Suppressor macrophage treated with lipopolysaccharide for 4 hours (primary cell): Measurements from ENCODE around the gene SLC25A39.
A peak's percentile ranks its signal among the peaks of the same experiment; 100 is the strongest.
"Not testable (repeated sequence)": the region's sequence is repeated elsewhere in the genome, so short reads cannot be mapped to it uniquely, and the experiment has no call there.

Experiments
- DNase-seq: peaks from one replicate; pipeline ENCODE4 v3.0.0-alpha.2; 2020

Gene SLC25A39

DNA sequence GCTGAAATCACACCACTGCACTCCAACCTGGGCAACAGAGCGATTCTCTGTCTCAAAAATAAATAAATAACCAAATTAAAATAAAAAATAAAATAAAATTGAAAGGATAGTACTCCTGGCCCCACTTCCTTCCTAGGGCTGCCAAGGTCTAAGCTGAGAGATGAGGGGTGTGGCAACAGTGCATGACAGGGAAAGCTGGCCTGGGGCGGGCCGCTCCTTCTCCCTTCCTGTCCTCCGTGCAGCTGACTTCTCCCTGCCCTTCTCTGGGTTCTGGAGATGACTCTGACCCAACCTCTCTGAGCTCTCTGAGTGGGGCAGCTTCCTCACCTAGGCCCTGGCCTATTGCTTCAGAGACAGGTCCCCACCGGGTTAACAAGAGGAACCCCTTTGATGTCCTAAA lies 8.7 kb upstream of the SLC25A39 start:
- peak; percentile 77 for DNase-seq

DNA sequence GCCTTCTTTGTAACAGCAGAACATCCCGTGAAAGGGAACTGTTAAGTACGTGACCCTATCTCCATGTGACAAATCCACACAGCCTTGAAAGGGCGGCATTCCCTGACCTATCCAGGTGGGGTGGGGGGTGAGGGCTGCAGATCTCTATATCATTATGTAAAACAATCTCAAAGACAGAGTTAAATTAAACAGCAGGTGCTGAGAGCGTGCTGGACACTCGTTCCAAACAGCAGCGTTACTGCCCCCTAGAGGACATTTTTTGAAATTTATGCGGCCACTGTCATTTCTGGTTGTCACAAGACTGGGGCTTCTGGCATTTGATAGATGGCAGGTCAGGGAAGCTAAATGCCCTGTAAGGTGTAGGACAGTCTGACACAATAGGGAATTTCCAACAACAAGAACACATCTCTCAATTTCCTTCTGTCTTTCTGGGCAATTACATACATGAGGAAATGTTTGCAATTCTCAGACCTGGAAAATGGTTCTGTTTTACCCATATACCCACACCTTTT lies 6.7 kb upstream of the SLC25A39 start:
- peak; percentile 92 for DNase-seq

DNA sequence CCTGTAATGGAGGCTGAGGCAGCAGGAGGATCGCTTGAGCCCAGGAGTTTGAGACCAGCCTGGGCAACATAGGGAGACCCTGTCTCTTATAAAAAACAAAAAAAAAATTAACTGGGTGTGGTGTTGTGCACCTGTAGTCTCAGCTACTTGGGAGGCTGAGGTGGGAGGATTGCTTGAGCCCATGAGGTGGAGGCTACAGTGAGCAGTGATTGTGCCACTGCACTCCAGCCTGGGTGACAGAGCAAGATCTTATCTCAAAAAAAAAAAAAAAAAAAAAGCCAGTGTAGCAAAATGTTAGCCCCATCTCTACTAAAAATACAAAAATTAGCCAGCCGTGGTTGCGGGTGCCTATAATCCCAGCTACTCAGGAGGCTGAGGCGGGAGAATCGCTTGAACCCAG lies 5.6 kb upstream of the SLC25A39 start:
- not testable (repeated sequence) for DNase-seq

DNA sequence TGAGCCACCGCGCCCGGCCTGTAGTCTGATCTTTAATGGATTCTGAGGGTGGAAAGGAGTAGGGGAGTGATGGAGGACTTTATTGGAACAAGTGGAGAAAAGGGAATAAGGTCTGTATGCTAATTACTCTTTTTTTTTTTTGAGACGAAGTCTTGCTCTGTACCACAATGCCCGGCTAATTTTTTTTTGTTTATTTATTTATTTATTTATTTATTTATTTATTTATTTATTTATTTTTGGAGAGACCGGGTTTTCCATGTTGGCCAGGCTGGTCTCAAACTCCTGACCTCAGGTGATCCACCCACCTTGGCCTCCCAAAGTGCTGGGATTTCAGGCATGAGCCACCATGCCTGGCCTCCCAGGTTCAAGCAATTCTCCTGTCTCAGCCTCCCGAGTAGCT lies 4.9 kb upstream of the SLC25A39 start:
- DNase-seq, result not testable (repeated sequence)

DNA sequence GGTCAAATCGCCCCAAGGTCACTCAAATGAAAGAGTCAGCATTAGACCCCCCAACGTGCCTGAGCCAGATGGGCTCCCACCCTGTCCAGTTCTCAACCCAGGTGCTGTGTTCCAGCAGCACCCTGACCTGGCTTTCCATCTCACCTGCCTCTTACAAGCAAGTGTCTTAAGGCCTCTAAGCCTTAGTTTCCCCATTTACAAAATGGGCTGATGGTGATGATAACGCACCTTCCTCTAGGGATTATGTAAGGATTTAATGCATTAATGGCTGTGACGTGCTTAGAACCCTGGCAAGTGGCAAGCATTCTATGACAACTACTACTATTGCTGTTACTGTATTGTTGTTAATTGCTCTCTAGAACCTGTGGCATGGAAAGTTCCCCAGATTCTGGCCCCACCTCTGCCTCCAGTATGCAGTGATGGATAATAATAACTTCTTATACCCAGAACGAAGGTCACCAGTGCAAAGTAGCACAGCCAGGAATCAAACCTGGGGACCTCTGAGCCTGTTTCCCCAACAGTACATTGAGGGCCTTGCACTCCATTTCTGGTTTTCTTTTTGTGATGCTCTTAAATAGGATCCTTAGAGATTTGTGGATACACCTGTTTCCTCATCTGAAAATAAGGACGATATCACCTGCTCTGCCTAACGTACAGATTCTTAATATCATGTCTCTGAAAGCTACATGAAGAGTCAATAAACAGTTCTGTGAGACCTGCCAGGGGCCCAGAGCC lies 3.3 kb upstream of the SLC25A39 start:
- DNase-seq, result no peak

DNA sequence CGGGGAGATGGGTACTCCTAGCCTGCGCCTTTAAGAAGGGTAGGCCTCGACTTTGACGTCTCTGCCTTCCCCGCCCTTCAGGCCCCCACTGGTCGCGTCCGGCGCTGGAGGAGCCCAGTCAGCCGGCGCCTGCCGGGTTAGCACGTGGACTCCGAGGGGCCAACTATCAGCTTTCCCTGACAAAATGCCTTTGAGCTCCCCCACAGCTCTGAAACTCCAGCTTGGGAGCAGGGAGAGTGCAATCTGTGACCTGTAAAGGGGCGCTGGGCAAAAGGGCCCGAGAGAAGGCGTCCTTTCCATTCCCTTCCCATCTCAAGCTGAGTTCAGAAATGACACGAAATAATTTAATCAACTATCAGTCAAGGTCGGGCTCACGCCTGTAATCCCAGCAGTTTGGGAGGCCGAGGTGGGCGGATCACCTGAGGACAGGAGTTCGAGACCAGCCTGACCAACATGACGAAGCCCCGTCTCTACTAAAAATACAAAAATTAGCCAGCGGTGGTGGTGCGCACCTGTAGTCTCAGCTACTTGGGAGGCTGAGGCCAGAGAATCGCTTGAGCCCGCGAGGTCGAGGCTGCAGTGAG lies 2.3 kb upstream of the SLC25A39 start:
- peak; percentile 97 for DNase-seq

DNA sequence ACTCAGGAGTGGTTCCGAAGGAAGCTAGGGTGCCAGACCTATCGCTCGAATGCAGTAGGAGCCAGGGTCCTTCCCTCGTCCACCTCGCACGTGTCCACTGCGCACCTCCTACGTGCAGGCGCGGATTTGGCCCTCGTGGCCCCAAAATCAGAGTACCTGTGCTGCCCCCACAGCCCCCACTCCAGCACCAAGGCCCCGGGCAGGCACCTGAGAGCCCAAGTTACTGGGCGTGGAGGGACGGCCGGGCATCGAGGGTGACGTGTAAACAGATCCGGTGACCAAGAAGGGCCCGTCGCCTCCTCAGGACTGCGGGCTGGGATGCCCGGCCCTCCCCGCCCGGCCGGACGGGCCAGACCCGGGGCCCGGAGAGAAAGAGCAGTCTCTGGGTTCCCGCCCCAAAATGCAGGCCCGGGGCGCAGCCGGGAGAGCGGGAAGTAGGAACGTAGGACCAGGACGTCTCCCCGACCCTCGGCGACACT lies 492 bp downstream of the SLC25A39 start:
- DNase-seq, result no peak

DNA sequence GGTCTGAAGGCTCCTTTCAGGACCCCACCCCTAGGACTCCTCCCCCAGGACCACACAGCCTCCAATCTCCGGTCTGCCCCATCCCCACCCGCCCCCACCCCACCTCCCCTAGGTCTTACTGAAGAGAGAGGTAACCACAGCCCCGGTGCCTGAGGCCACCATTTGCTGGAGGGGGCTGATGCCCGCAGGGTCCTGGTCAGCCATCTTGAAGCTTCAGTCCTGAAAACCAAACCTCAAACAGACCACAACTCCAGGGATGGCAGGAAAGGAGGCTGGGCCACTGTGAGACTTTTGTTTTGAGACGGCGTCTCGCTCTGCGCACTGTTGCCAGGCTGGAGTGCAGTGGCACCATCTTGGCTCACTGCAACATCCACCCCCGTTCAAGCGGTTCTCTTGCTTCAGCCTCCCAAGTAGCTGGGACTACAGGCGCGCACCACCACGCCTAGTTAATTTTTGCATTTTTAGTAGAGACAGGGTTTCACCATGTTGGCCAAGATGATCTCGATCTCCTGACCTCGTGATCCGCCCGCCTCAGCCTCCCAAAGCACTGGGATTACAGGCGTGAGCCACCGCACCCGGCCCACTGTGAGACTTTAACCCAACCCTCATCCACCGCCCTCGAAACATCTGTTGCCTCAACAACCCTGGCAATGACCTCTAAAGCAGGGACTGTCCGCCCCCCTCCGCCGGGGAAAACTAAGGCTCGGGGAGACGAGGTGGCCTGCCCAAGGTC lies 1.1 kb downstream of the SLC25A39 start:
- no peak for DNase-seq

DNA sequence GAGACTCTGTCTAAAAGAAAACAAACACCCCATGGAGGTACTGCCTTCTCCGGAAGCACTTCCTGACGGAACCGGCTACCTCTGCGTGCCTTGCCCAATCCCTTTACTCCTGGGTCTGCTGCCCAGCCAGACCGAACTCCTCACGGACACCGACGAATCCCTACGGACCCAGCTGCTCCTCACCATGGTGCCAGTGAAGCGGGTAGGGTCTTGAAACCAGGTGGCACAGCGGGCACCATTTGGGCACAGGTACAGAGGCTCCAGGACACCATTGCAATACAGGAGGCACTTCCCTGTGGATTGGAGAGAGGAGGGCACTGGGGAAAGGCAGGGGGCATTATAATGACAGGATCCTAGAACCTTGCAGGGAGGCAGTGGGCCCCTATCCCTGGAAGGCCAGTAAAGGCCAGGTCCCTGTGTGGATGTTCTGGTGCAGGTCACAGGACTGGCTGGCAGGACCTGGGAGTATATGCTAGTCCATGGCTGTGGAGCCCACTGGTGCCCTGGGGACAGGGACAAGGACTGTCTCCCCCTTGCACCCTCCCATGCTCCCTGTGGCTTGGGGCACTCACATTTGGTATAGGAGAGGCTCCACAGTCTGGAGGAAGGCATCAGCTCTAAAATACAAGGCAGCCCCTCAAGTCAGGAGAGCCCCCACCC lies 2.3 kb downstream of the SLC25A39 start:
- DNase-seq, result no peak

DNA sequence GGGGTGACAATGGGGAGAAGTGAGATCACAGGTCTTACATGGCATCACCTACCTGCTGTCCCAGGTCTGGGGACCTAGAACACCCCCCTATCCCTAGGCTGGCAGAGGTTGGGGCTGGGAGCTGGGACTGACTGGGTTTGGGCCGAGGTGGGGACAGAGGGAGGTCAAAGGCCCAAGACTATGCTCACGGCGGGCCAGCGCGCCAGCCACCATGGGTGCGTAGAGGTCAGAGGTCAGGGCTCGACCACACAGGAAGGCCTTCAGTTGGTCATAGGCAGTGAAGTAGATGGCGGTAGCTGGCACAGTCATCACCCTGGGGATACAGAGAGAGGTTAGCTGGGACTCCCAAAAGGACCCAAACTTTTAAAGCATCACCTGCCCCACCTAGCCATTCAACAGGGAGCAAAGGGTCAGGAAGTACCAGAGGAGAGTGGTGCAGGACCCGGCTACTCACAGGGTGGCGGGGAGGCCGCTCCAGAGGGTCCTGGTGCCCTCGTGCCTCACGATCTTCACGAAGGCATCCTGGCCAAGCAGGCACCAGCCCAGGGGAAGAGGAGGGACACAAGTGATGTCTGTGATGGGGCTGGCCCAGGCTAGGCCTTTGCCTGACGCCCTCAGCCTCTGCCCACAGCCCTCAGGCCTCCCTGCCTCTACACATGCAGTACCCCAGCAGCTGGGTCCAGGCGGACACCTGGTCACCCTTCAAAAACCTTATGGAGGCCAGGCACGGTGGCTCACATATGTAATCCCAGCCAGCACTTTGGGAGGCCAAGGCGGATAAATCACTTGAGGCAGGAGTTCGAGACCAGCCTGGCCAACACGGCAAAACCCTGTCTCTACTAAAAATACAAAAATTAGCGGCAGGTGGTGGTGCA lies 3.1 kb downstream of the SLC25A39 start:
- no peak for DNase-seq

DNA sequence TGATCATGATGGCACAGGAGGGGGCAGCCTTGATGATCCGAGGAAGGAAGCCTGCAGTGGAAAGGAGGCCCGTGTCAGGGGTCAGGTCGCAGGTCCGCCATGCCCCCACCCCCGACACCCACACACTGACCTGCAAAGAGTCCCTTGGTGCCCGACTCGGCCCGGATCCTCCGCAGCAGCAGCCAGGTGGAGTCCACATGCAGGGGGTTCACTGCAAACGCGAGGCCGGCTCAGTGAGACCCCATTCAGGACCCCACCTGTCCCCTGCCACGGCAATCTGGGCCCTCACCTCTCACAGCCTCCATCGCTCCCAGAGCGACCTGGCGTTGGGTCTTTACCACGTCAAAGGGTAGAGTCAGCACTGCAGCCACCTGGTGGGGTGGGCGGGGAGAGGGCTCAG lies 4.6 kb downstream of the SLC25A39 start:
- DNase-seq, result no peak

DNA sequence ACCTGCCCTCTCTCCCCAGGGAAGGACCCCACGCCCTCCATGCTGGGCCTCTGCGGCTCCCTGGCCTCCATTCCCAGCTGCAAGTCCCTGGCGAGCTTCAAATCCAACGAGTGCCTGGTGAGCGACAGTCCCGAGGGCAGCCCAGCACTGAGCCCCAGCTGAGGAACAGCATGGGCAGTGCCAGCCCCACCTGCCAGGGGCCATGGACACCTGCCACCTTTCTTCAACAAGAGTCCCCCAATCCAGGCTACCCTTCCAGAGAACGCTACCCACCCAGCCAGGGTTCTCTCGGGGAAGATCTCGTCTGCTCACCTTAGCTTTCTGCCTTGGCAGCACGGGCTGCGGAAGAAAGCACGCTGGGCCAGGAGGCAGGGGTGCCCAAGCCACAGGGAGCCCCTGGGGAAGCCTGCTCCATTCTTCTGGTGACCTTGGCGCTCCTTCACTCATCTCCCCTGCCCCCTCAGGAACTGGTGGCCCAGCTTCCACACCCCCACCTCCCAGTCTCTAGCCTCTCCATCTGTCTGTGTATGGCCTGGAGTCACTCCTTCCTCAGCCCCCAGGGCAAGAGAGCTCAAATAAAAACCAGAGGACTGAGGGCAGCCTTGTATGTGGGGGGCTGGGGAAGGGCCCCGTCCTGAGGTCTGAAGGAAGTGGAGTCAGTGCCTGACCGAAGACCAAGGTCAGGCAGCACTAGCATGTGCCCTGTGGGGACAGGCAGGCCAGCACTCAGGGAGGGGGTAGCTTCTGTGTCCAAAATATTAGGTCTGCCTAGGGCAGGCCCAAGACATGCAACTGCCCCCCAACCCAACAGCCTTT lies 6.3 kb downstream of the SLC25A39 start:
- no peak for DNase-seq

DNA sequence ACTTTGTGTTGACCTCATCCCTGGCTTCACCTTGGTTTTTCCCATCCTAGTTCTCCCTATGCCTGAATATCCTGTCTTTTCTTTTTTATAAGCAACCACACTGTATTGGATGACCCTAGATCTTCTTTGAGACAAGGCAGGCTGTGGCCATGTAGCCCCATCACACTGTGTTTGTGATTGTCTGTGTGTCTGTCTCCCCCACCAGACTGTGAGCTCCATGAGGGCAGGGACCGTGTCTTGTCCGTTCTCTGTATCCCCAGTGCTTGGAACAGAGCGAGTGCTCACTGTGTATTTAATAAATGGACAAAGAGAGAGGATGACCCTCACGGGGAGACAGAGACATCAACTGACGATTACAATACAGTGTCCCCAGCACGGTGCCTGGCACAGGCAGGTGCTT lies 7.1 kb downstream of the SLC25A39 start:
- no peak for DNase-seq

DNA sequence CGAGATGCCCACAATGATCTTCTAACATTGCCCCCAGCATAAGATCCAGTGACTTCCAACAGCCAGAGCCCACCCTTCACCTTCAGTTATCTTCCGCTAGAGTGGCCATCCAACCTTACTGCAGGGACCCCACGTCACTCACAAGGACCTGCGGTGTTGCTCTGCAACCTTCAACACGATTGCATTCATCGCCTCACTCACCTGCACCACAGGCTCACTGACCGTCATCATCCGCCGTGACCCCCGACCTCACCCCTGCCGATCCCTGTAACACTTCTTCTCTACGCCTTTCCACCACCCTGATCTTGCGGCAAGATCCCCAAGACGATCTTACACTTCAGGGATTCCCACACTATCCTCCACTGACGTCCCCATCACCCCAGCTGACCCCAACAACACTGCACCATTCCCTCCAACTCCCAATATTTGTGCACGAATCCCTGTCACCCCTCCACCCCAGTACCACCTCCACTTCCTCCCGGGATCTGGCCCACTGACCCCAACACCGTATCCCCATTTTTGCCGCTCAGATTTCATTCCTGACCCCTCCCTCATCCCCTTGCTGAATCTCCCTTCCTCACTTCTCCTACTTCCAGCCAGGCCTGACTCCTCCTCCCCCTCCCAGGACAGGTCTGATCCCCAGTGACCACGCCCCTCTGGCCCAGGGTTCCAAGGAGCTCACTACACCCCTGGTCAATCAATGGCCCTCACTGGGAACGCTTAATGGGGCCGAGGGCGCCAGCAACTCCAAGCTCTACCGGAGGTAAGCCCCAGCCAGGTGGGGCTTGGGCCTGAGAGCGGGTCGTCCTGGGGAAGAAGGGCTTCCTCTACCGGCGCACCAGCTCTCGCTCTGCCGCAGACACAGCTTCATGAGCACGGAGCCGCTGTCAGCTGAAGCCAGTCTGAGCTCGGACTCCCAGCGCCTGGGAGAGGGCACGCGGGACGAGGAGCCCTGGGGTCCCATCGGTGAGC lies 8.6 kb downstream of the SLC25A39 start:
- no peak for DNase-seq

DNA sequence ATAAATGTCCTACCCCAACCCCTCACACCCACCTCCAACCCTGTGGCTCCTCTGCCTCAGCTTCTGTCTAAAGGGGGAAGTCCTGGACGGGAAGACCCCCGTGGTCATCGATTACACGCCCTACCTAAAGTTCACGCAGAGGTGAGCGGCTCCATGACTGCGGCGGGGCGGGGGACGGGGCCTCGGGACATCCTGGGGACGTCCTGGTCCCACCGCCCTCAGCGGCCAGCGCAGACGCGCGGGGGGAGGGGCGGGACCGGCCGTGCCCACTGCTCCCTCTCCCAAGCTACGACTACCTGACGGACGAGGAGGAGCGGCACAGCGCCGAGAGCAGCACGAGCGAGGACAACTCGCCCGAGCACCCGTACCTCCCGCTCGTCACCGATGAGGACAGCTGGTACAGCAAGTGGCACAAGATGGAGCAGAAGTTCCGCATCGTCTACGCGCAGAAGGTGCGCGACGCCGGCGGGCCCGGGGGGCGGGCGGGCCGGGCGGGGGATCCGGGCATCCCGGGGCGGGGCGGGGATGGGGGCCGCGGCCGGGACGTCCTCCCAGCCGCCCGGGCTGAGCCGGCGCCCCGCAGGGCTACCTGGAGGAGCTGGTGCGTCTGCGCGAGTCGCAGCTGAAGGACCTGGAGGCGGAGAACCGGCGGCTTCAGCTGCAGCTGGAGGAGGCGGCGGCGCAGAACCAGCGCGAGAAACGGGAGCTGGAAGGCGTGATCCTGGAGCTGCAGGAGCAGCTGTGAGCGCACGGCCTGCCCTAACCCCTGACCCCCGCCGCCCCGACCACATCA lies 9.6 kb downstream of the SLC25A39 start:
- DNase-seq, result no peak

DNA sequence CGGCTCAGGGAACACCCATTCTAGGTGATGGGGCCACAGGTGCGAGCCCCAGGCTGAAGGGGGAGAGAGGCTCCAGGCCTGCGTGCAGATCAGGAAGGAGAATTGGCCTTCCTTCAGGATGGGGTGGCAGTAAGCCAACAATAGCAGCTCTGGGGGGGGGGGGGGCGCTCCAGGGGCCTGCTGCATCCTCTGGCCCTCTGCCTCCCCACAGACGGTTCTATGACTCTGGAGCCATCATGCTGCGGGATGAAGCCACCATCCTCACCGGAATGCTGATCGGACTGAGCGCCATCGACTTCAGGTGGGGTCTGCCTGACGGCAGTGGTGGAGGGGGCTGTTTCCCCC lies 10.1 kb downstream of the SLC25A39 start:
- no peak for DNase-seq

DNA sequence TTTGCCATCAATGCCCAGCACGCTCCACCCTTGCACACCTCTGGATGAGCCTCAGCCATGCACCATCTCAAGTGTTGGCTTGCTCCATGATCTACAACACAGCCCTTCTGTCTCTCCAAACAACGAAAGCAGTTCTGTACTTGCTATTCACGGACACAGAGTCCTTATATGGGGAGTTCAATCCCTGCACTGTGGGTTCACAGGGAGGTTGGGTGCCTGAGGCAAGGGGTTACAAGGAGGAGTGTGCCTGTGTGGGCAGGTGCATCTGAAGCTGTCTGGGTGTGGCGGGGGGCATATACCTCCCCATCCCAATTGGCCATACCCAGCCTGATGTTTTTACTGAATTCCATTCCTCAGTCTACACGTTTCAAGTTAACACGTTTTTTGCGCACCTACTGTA lies 10.6 kb downstream of the SLC25A39 start:
- DNase-seq, result no peak

DNA sequence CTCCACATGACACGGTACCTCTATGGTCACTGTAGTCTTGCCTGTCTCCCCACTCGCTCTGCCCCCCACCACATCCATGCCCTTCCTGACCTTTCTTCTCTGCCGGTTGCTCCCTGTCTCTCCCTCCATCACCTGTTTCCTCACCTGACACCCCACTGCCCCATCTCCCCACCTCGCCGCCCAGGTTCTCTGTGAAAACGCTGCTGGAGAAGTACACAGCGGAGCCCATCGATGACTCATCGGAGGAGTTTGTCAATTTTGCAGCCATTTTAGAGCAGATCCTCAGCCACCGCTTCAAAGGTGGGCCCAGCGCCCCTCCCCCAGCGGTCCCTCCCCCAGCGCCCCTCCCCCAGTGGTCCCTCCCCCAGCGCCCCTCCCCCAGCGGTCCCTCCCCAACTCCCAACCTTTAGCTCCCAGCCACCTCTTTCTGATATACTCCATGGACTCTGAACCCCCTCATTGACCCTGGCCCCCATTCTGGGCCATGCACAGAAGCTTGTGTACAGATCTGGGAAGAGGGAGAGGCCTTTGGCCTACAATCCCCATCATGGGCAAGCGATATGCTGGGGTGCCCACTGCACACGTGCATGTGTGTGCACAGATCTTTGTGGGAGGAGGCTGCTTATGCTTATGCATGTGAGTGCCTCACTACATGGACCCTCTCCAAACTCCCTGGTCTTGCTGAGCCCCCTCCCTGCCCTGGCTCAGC lies 12.1 kb downstream of the SLC25A39 start:
- no peak for DNase-seq
